ENCODE data around the gene TBC1D5.

The TBC1D5 gene

DNA sequence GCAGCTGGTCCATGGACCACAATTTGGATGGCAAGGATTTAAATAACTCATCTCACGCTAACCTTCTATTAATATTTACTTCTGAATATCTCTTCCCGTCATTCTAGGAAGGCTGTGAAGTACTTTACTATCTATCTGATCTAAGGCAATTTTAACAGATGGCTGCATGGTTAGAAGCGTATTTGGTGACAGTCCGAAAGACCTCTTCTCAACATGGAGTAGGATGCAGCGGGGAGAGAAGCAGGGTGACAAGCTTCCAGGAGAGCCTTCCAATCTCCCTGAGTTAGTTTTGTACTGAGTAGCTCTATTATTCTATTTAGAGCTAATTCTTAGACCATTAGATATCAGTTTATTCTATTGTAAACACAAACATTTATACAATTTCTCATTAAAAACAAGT lies 548.3 kb downstream of the TBC1D5 start:
- Histone ChIP-seq H3K4me1 (ENCODE audit: low read depth, poor library complexity, severe bottlenecking) (peaks cover 77% of the 10 kb centered on the region), H4K20me1 (ENCODE audit: insufficient read depth) (no peaks in the 10 kb centered on the region), H3K36me3 (ENCODE audit: insufficient read depth) (no peaks in the 10 kb centered on the region), H2AFZ (ENCODE audit: low read depth) (no peak overlapping the region), H3K4me3 (IDR thresholded peaks at IDR 0.05; ENCODE audit: insufficient read depth, low read depth, low read length) (no peak overlapping the region), H3K27ac (peak overlapping the region; percentile 64; the same call in 1 of the 2 replicates), H3K9ac (no peak overlapping the region), H3K79me2 (ENCODE audit: insufficient read depth, low read depth) (no peaks in the 10 kb centered on the region), H3K4me2 (peak overlapping the region; percentile 30), H3K27me3 (ENCODE audit: insufficient read depth, low read depth) (no peaks in the 10 kb centered on the region)
- no peak for TF ChIP-seq CTCF (conservative IDR thresholded peaks at IDR 0.05; ENCODE audit: low read depth, low read length)

- TF ChIP-seq CTCF (conservative IDR thresholded peaks at IDR 0.05; ENCODE audit: low read depth, low read length) = no peak
- Histone ChIP-seq H3K4me1 (ENCODE audit: low read depth, poor library complexity, severe bottlenecking) (peaks cover 77% of the 10 kb centered on the region), H4K20me1 (ENCODE audit: insufficient read depth) (no peaks in the 10 kb centered on the region), H3K79me2 (ENCODE audit: insufficient read depth, low read depth) (no peaks in the 10 kb centered on the region), H3K27ac (no peak overlapping the region), H3K27me3 (ENCODE audit: insufficient read depth, low read depth) (no peaks in the 10 kb centered on the region), H2AFZ (ENCODE audit: low read depth) (no peak overlapping the region), H3K4me3 (IDR thresholded peaks at IDR 0.05; ENCODE audit: insufficient read depth, low read depth, low read length) (no peak overlapping the region), H3K9ac (no peak overlapping the region), H3K36me3 (ENCODE audit: insufficient read depth) (no peaks in the 10 kb centered on the region), H3K4me2 (no peak overlapping the region)
Observed at GRCh38 chr3:17192995-17193394, 549.4 kb downstream of the TBC1D5 start.

DNA sequence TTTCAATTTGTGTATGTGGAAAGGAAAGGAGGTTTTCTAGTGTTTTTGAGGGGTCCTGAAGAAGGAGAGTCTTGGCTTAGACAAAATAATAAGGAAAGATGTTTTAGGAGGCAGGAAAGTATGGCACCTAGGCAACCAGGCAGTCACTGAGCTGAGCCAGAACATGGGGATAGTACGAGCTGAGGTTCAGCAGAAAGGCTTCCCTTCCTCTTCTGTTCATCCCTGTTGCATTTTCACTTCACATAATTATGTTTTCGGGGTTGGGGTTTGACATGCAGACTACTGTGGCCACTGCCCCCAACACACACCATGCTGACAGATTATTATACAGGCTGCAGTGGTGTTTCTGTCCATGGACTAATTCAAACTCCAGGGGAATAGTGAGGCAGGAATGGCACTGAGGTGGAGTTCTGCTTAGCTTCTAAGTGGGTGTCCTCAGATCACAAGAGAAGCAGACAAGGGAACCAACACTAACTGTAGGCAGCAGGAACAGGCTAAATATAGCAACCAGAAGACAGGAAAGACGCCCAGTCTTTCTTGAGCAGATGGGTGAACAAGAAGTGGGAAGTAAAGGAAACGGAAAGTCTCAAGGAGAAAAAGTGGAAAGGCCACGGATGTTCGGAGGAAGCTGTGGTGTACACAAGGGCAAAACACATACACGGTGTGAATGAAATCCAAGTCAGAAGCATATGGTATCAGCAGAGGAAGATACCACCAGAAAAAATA lies 551.9 kb downstream of the TBC1D5 start:
- no peaks in the 10 kb centered on the region for H3K79me2 ChIP-seq (ENCODE audit: insufficient read depth, low read depth)
- H3K9ac ChIP-seq = no peak overlapping the region
- H3K27ac ChIP-seq = no peak overlapping the region
- H3K4me2 ChIP-seq = peak overlapping the region; percentile 24; the same call in 1 of the 2 replicates
- no peaks in the 10 kb centered on the region for H4K20me1 ChIP-seq (ENCODE audit: insufficient read depth)
- H2AFZ ChIP-seq (ENCODE audit: low read depth) = no peak overlapping the region
- no peaks in the 10 kb centered on the region for H3K27me3 ChIP-seq (ENCODE audit: insufficient read depth, low read depth)
- peaks cover 60% of the 10 kb centered on the region for H3K4me1 ChIP-seq (ENCODE audit: low read depth, poor library complexity, severe bottlenecking)
- no peaks in the 10 kb centered on the region for H3K36me3 ChIP-seq (ENCODE audit: insufficient read depth)
- no peak overlapping the region for H3K4me3 ChIP-seq (IDR thresholded peaks at IDR 0.05; ENCODE audit: insufficient read depth, low read depth, low read length)
- no peak for TF ChIP-seq CTCF (conservative IDR thresholded peaks at IDR 0.05; ENCODE audit: low read depth, low read length)

DNA sequence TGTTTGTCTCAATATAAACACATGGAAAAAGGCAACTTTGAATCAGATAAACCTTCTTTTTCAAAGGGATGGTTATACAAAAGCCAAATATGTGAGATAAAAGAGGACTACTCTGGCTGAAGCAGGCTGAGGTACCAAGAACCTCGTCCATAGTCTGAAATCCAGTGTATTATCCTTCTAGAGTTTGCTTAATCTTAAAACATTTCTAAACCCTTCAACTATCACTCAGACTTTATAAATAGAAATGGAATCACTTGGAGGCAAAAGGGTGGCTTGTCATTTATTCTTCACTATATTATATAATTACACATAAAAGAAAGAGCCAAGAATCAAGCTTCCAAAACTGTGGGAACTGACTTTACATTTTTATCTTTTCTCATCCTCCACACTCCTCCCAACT lies 554.1 kb downstream of the TBC1D5 start:
- no peak overlapping the region for H3K27ac ChIP-seq
- H3K4me2 ChIP-seq = no peak overlapping the region
- H2AFZ ChIP-seq (ENCODE audit: low read depth) = no peak overlapping the region
- H3K4me3 ChIP-seq (IDR thresholded peaks at IDR 0.05; ENCODE audit: insufficient read depth, low read depth, low read length) = no peak overlapping the region
- H3K9ac ChIP-seq = no peak overlapping the region
- H3K36me3 ChIP-seq (ENCODE audit: insufficient read depth) = no peaks in the 10 kb centered on the region
- no peaks in the 10 kb centered on the region for H3K27me3 ChIP-seq (ENCODE audit: insufficient read depth, low read depth)
- no peak for TF ChIP-seq CTCF (conservative IDR thresholded peaks at IDR 0.05; ENCODE audit: low read depth, low read length)
- H4K20me1 ChIP-seq (ENCODE audit: insufficient read depth) = no peaks in the 10 kb centered on the region
- H3K79me2 ChIP-seq (ENCODE audit: insufficient read depth, low read depth) = no peaks in the 10 kb centered on the region
- H3K4me1 ChIP-seq (ENCODE audit: low read depth, poor library complexity, severe bottlenecking) = peaks cover 61% of the 10 kb centered on the region
